T-helper 2 cell treated with Interferon-gamma antibody and Interleukin-4, amounts not matched to agents 5 μg/mL and 100 μg/mL, for 36 hours (primary cell): ENCODE results near the gene ATXN1.
"Not testable (repeated sequence)": the region's sequence is repeated elsewhere in the genome, so short reads cannot be mapped to it uniquely, and the experiment has no call there.

Experiments
- DNase-seq: peaks from one replicate; pipeline ENCODE4 v3.0.0; 2021; ENCODE audit warnings: low spot score
- H3K27ac Mint-ChIP-seq: one replicate; pipeline ENCODE4 v1.8.0; 2021; ENCODE audit warnings: mild to moderate bottlenecking, mixed read lengths
- H3K27me3 Mint-ChIP-seq: one replicate; pipeline ENCODE4 v1.8.0; 2021; ENCODE audit warnings: low read depth, mixed read lengths
- H3K36me3 Mint-ChIP-seq: one replicate; pipeline ENCODE4 v1.8.0; 2021; ENCODE audit warnings: low read depth, mixed read lengths
- H3K4me1 Mint-ChIP-seq: one replicate; pipeline ENCODE4 v1.8.0; 2021; ENCODE audit warnings: low read depth, mixed read lengths
- H3K4me3 Mint-ChIP-seq: one replicate; pipeline ENCODE4 v1.8.0; 2022; ENCODE audit warnings: mild to moderate bottlenecking, moderate library complexity, mixed read lengths
- H3K9me3 Mint-ChIP-seq: one replicate; pipeline ENCODE4 v1.8.0; 2021; ENCODE audit warnings: mixed read lengths

ATXN1 gene

GRCh38 chr6:16386057-16386456 lies 375.2 kb downstream of the ATXN1 start:
- Mint-ChIP-seq H3K36me3 (peaks cover 6% of the 10 kb centered on the region), H3K4me1 (peaks cover 4% of the 10 kb centered on the region), H3K4me3 (no peak overlapping the region), H3K9me3 (no peaks in the 10 kb centered on the region), H3K27ac (no peak overlapping the region), H3K27me3 (no peaks in the 10 kb centered on the region)
- no peak for DNase-seq

GRCh38 chr6:16383607-16384206 lies 377.6 kb downstream of the ATXN1 start:
- no peak overlapping the region for H3K27ac Mint-ChIP-seq
- peaks cover 7% of the 10 kb centered on the region for H3K36me3 Mint-ChIP-seq
- H3K9me3 Mint-ChIP-seq = no peaks in the 10 kb centered on the region

GRCh38 chr6:16381968-16382367 lies 379.3 kb downstream of the ATXN1 start:
- H3K36me3 Mint-ChIP-seq = not testable (repeated sequence)

More at GRCh38 chr6:16383607-16384206, 377.6 kb downstream of the ATXN1 start:
- Mint-ChIP-seq H3K4me3 (no peak overlapping the region), H3K4me1 (peaks cover 9% of the 10 kb centered on the region), H3K27me3 (no peaks in the 10 kb centered on the region)
- no peak for DNase-seq

GRCh38 chr6:16380220-16380809 lies 380.9 kb downstream of the ATXN1 start:
- peaks cover 9% of the 10 kb centered on the region for H3K4me1 Mint-ChIP-seq
- H3K4me3 Mint-ChIP-seq = no peak overlapping the region

More at GRCh38 chr6:16381968-16382367, 379.3 kb downstream of the ATXN1 start:
- not testable (repeated sequence) for H3K27me3 Mint-ChIP-seq, H3K4me3 Mint-ChIP-seq, H3K27ac Mint-ChIP-seq, H3K4me1 Mint-ChIP-seq, DNase-seq, H3K9me3 Mint-ChIP-seq

GRCh38 chr6:16378360-16378759 lies 382.9 kb downstream of the ATXN1 start:
- H3K27me3 Mint-ChIP-seq, DNase-seq, H3K9me3 Mint-ChIP-seq, H3K27ac Mint-ChIP-seq, H3K4me1 Mint-ChIP-seq, H3K4me3 Mint-ChIP-seq: not testable (repeated sequence)
- H3K36me3 Mint-ChIP-seq = peaks cover 10% of the 10 kb centered on the region

More at GRCh38 chr6:16380220-16380809, 380.9 kb downstream of the ATXN1 start:
- Mint-ChIP-seq H3K27ac (no peak overlapping the region), H3K9me3 (no peaks in the 10 kb centered on the region), H3K36me3 (peaks cover 4% of the 10 kb centered on the region), H3K27me3 (no peaks in the 10 kb centered on the region)
- no peak for DNase-seq

- DNase-seq = no peak
- Mint-ChIP-seq H3K36me3 (peaks cover 9% of the 10 kb centered on the region), H3K27me3 (no peaks in the 10 kb centered on the region), H3K27ac (no peak overlapping the region), H3K9me3 (peaks cover 4% of the 10 kb centered on the region), H3K4me1 (peaks cover 7% of the 10 kb centered on the region), H3K4me3 (no peak overlapping the region)
Measured at GRCh38 chr6:16377470-16377869, 383.8 kb downstream of the ATXN1 start.

- Mint-ChIP-seq H3K4me3 (no peak overlapping the region), H3K27me3 (no peaks in the 10 kb centered on the region), H3K27ac (no peak overlapping the region), H3K4me1 (peaks cover 7% of the 10 kb centered on the region), H3K36me3 (peaks cover 14% of the 10 kb centered on the region), H3K9me3 (peaks cover 4% of the 10 kb centered on the region)
- DNase-seq = no peak
Measured at GRCh38 chr6:16375843-16376242, 385.4 kb downstream of the ATXN1 start.

- peaks cover 5% of the 10 kb centered on the region for H3K4me1 Mint-ChIP-seq
- DNase-seq = no peak
- H3K27me3 Mint-ChIP-seq = no peaks in the 10 kb centered on the region
- H3K9me3 Mint-ChIP-seq = peaks cover 4% of the 10 kb centered on the region
- no peak overlapping the region for H3K27ac Mint-ChIP-seq
- peaks cover 14% of the 10 kb centered on the region for H3K36me3 Mint-ChIP-seq
- no peak overlapping the region for H3K4me3 Mint-ChIP-seq
Measured at GRCh38 chr6:16375206-16375605, 386.1 kb downstream of the ATXN1 start.

GRCh38 chr6:16374461-16375200 lies 386.6 kb downstream of the ATXN1 start:
- Mint-ChIP-seq H3K27me3 (no peaks in the 10 kb centered on the region), H3K4me1 (peaks cover 4% of the 10 kb centered on the region), H3K36me3 (peaks cover 13% of the 10 kb centered on the region), H3K27ac (no peak overlapping the region), H3K9me3 (peaks cover 4% of the 10 kb centered on the region), H3K4me3 (no peak overlapping the region)
- DNase-seq = no peak

GRCh38 chr6:16374016-16374415 lies 387.2 kb downstream of the ATXN1 start:
- peaks cover 11% of the 10 kb centered on the region for H3K36me3 Mint-ChIP-seq
- H3K27ac Mint-ChIP-seq = no peak overlapping the region
- H3K4me1 Mint-ChIP-seq = peaks cover 2% of the 10 kb centered on the region
- H3K4me3 Mint-ChIP-seq = no peak overlapping the region
- no peaks in the 10 kb centered on the region for H3K27me3 Mint-ChIP-seq
- peaks cover 4% of the 10 kb centered on the region for H3K9me3 Mint-ChIP-seq
- DNase-seq = no peak

- Mint-ChIP-seq H3K4me1 (peaks cover 2% of the 10 kb centered on the region), H3K27me3 (no peaks in the 10 kb centered on the region), H3K27ac (no peak overlapping the region), H3K4me3 (no peak overlapping the region), H3K36me3 (peaks cover 11% of the 10 kb centered on the region), H3K9me3 (peaks cover 4% of the 10 kb centered on the region)
- DNase-seq = no peak
Measured at GRCh38 chr6:16372029-16372776, 389.1 kb downstream of the ATXN1 start.

GRCh38 chr6:16371401-16371800 lies 389.9 kb downstream of the ATXN1 start:
- Mint-ChIP-seq H3K4me3 (no peak overlapping the region), H3K27me3 (no peaks in the 10 kb centered on the region), H3K36me3 (peaks cover 11% of the 10 kb centered on the region), H3K4me1 (peaks cover 2% of the 10 kb centered on the region), H3K9me3 (peaks cover 4% of the 10 kb centered on the region), H3K27ac (no peak overlapping the region)
- no peak for DNase-seq

GRCh38 chr6:16370943-16371342 lies 390.3 kb downstream of the ATXN1 start:
- Mint-ChIP-seq H3K27ac (no peak overlapping the region), H3K9me3 (peaks cover 4% of the 10 kb centered on the region), H3K27me3 (no peaks in the 10 kb centered on the region), H3K4me1 (peaks cover 2% of the 10 kb centered on the region), H3K36me3 (peaks cover 11% of the 10 kb centered on the region), H3K4me3 (no peak overlapping the region)
- DNase-seq = no peak

GRCh38 chr6:16369989-16370388 lies 391.3 kb downstream of the ATXN1 start:
- Mint-ChIP-seq H3K27ac (no peak overlapping the region), H3K36me3 (peaks cover 17% of the 10 kb centered on the region), H3K27me3 (no peaks in the 10 kb centered on the region), H3K4me1 (peaks cover 2% of the 10 kb centered on the region), H3K4me3 (no peak overlapping the region), H3K9me3 (peaks cover 4% of the 10 kb centered on the region)
- DNase-seq = no peak
